Heart left ventricle (tissue), 16 donors: ENCODE data around the gene BMPER. TPM values are rescaled to one million over a fixed set of nuclear protein-coding genes. Genes with fewer than 3 reads are reported as not detected.

Source experiments
- ATAC-seq, 4 donors: fragments of 200-7000 bp; cut with Tn5 transposase; one replicate each; pipeline ENCODE4 v1.9.1; 2020 to 2022; ENCODE audit warnings: moderate library complexity in 4 of 4, mild to moderate bottlenecking in 3 of 4, moderate number of reproducible peaks in 1 of 4
- DNase-seq, 5 donors: peaks; one replicate each; pipeline ENCODE4 v3.0.0-alpha.2; 2020
- H3K27ac ChIP-seq, 12 donors: fragments of 200-600 bp; sonication (generic) in 4 of 12; one replicate each; pipeline versions ENCODE4 v1.5.0 to v1.8.0; 2016 to 2022; ENCODE audit warnings: mild to moderate bottlenecking in 2 of 12
- H3K27me3 ChIP-seq, 9 donors: fragments of 200-600 bp; sonication (generic) in 2 of 9; one replicate each; pipeline versions ENCODE4 v1.5.1 to v1.8.0; 2016 to 2022; ENCODE audit warnings: mild to moderate bottlenecking in 3 of 9
- H3K36me3 ChIP-seq, 9 donors: fragments of 200-600 bp; sonication (generic) in 2 of 9; one replicate each; pipeline versions ENCODE4 v1.5.0 to v1.8.0; 2018 to 2022; ENCODE audit warnings: mild to moderate bottlenecking in 2 of 9
- H3K4me1 ChIP-seq, 12 donors: fragments of 200-600 bp; sonication (generic) in 4 of 12; one replicate each; pipeline versions ENCODE4 v1.5.0 to v1.8.0; 2016 to 2022; ENCODE audit warnings: mild to moderate bottlenecking in 3 of 12
- H3K4me3 ChIP-seq, 12 donors: fragments of 200-600 bp; sonication (generic) in 4 of 12; one replicate each; pipeline versions ENCODE4 v1.5.0 to v1.8.0; 2017 to 2022; ENCODE audit warnings: mild to moderate bottlenecking in 9 of 12, moderate library complexity in 4 of 12
- H3K9me3 ChIP-seq, 12 donors: fragments of 200-600 bp; sonication (generic) in 4 of 12; one replicate each; pipeline versions ENCODE4 v1.5.0 to v1.8.0; 2016 to 2022; ENCODE audit warnings: mild to moderate bottlenecking in 1 of 12
- POLR2A ChIP-seq, 2 donors: fragments of 450-650 bp; IDR thresholded peaks; one replicate each; pipeline ENCODE4 v1.6.1; 2017; ENCODE audit warnings: antibody characterized with exemption in 2 of 2, mild to moderate bottlenecking in 2 of 2, moderate library complexity in 2 of 2
- WGBS, 4 donors: extraction: QIAGEN DNeasy Blood & Tissue Kit in 2 of 4; methylation state at CpG; one replicate each; pipeline versions ENCODE4 v1.1.5 to v1.1.7; 2013 to 2018; 5-methylcytosine and 5-hydroxymethylcytosine counted together
- intact Hi-C, 10 donors: fragments of 100-400 bp; cut with DNase I; formaldehyde crosslinking; loops; one replicate each; pipeline versions ENCODE4 v1.11.1 to v1.14.2; 2022
- polyA plus RNA-seq, 2 donors: library from polyadenylated mRNA; stranded (reverse); fragments of 200-250 nt; gene quantifications; one replicate each; pipeline ENCODE4 v1.2.3, GENCODE V29; 2013
- total RNA-seq, 9 donors: library from RNA; depleted of rRNA in 2 of 9; stranded (reverse); fragments of >200 nt in 2 of 9; fragmentation: NEBNext Ultra II Directional in 3 of 9; extraction: Animal tissue kit (Norgen Biotek cat#: 25700) in 3 of 9; gene quantifications; one replicate each; pipeline versions ENCODE4 v1.1.0 to v1.2.4, GENCODE V29; 2016 to 2023
- TF ChIP-seq, protein P1 (sequence below), 12 donors: fragments of 200-600 bp; sonication (generic) in 4 of 12; IDR thresholded peaks; one replicate each; pipeline versions ENCODE4 v1.5.0 to v1.8.0; 2018 to 2022; ENCODE audit warnings: antibody characterized with exemption in 12 of 12, mild to moderate bottlenecking in 5 of 12
- donor health status: ischemic (EF 13 %, LVEDD 7.1; RV severe dilation, severe dysfunction).
- donor health status: healthy with polysubstance abuse.
- donor health status: DM: no; HTN: yes; CAD: no.
- donor health status: DM: no; HTN: no; CAD: no.
- donor health status: ischemic (EF 25% LVEDD 6.9; RV normal size, moderate dysfunction).
- donor health status: ischemic (EF 25% LVEDD 5.7; RV mildly dilated, moderate dysfunction).
- donor health status: healthy.
- donor health status: DM: yes; HTN: yes; CAD: no.
- donor health status: ischemic (EF 35%, LVEDD 5.7; RV mildly dilated, moderate dysfunction).
- donor health status: nonischemic (EF 11% LVEDD 7.7; RV severe dilation, severe dysfunction).
- donor health status: DM: yes; HTN: yes; CAD: no.
- donor health status: PGD.
- donor health status: ischemic (EF 29% LVEDD 5.4; RV normal size, mild dysfunction).
- donor health status: nonischemic (EF 23%, LVEDD 6.1; RV moderate dilation, normal function).

The BMPER gene
- total and polyA plus RNA-seq, 11 donors: 0.05 to 4.2 (median 0.85) TPM

DNA sequence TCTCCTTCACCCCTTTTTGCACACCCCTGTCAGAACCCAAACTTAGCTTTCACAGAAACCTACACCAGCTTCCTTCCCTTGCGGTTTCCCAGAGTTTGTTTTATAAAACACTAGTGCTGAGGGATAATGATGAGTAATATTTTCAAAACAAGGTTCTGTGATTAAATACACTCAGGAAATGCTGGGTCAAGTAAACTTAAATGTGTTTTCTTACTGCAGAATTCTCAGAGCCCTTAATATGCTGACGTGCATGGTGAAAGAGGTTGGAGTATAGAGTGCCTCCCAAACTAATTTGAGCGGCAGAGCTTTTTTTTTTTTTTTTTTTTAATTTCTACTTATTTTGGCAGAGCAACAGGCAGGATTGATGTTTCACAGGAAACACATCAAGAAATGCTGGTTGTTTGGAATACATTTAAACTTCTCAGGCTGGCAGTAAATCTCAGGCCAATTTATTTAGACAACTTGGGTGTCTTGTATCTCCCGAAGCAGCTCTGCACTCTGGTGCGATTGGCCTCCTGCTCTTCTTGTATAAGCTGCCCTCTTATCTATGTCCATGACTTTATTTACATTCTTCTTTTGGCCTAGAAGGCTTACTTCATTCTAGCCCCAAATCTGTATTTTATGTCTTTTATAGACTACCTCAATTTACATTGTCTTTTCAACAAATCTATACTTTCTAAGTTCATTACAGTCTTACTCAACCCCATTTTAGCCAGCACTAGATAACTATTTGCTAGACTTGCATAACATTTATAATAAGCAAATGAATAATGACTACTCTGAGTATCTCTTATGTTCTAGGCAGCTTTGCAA is 165.4 kb downstream of the BMPER start:
- TF ChIP-seq, protein P1, sequence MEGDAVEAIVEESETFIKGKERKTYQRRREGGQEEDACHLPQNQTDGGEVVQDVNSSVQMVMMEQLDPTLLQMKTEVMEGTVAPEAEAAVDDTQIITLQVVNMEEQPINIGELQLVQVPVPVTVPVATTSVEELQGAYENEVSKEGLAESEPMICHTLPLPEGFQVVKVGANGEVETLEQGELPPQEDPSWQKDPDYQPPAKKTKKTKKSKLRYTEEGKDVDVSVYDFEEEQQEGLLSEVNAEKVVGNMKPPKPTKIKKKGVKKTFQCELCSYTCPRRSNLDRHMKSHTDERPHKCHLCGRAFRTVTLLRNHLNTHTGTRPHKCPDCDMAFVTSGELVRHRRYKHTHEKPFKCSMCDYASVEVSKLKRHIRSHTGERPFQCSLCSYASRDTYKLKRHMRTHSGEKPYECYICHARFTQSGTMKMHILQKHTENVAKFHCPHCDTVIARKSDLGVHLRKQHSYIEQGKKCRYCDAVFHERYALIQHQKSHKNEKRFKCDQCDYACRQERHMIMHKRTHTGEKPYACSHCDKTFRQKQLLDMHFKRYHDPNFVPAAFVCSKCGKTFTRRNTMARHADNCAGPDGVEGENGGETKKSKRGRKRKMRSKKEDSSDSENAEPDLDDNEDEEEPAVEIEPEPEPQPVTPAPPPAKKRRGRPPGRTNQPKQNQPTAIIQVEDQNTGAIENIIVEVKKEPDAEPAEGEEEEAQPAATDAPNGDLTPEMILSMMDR (IDR thresholded peaks at IDR 0.05): no peak
- TF ChIP-seq POLR2A (IDR thresholded peaks at IDR 0.05): no peak
- DNase-seq: no peak
- no peak for ATAC-seq
- Histone ChIP-seq H3K9me3 (peaks cover 0 to 8% (median 0%) of the 10 kb centered on the region in 12 donors), H3K27ac (no peak overlapping the region), H3K36me3 (no peaks in the 10 kb centered on the region), H3K4me3 (no peak overlapping the region), H3K27me3 (no peaks in the 10 kb centered on the region), H3K4me1 (no peaks in the 10 kb centered on the region)
- intact Hi-C loops: no loop called here
- 66 to 76% (median 71%) methylated on average over 5 of the region's 5 CpGs for WGBS, 4 donors

GRCh38 chr7:34073676-34074075 is 168.3 kb downstream of the BMPER start:
- DNase-seq: no peak
- no peak for ATAC-seq
- Histone ChIP-seq H3K36me3 (no peaks in the 10 kb centered on the region), H3K27me3 (no peaks in the 10 kb centered on the region), H3K4me1 (no peaks in the 10 kb centered on the region), H3K4me3 (no peak overlapping the region), H3K9me3 (peaks cover 0 to 4% (median 0%) of the 10 kb centered on the region in 12 donors), H3K27ac (no peak overlapping the region)
- 55 to 71% (median 56%) methylated on average over 2 of the region's 2 CpGs for WGBS, 4 donors
- no peak for TF ChIP-seq POLR2A (IDR thresholded peaks at IDR 0.05)
- TF ChIP-seq, protein P1 (IDR thresholded peaks at IDR 0.05): no peak
- intact Hi-C loops: no loop called here

DNA sequence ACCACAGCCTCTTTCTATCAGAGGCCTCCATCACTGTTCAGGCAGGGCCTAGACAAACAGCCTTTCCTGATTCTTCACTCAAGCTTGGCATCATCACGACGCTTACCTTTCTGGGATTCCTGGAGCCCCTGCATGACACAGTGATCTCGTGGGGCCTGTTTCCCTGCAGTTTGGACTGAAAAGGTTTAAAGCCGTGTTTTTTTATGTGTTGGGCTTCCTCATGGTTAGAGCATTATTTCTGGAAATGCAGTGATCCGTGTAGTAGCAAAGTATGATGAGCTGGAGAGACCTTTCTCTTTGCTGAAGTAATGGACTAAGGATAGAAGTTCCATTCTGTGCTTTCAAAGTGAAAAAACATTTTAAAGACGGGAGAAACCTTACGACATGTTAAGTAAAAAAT is 169.1 kb downstream of the BMPER start:
- Histone ChIP-seq H3K27me3 (no peaks in the 10 kb centered on the region), H3K4me1 (no peaks in the 10 kb centered on the region), H3K9me3 (no peaks in the 10 kb centered on the region), H3K36me3 (no peaks in the 10 kb centered on the region), H3K27ac (no peak overlapping the region), H3K4me3 (no peak overlapping the region)
- ATAC-seq (no peak), DNase-seq (no peak)
- TF ChIP-seq, protein P1 (IDR thresholded peaks at IDR 0.05): no peak
- TF ChIP-seq POLR2A (IDR thresholded peaks at IDR 0.05): no peak
- WGBS, 4 donors: 82 to 86% (median 83%) methylated on average over 7 of the region's 7 CpGs
- intact Hi-C loops: no loop called here

DNA sequence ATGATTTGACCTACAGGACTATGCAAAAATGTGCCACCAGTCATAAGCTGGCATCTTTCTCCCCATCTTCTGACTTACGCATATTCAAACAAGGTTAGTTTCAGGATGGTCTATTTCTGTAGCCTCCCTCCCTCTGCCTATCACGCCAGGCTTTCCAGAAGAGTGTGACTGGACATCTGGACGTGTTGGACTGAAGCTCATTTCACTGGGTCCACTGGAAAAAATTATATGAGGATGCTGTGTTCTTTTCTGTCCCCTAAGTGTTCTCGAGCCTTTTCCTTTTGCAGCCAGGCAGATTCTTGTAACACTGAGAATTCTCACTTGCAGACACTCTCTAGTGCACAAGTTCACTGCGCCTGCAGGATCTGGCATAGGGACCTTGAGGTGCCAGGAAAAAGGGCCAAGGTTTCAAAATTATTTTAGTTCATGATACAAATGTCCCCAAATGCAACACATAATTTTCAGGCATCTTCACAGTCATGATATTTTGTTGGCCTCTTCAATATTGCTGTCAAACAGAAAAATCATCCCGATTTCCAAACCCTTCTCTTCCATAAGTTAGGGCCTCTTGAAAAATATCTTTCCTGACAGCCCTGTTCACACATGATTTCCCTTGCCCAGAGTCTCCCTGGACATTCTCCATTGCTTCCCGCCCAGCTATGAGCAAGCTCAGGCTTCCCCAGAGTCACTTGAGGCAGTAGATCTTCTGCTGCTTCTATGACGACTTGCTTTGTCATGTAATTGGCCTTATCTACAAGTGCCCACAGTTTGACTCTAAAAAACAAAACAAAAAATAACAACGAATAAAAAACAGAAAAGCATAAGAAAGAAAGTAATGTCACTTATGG is 170.4 kb downstream of the BMPER start:
- H3K36me3 ChIP-seq: no peaks in the 10 kb centered on the region
- H3K4me1 ChIP-seq: no peaks in the 10 kb centered on the region
- H3K4me3 ChIP-seq: no peak overlapping the region
- no peak for TF ChIP-seq POLR2A (IDR thresholded peaks at IDR 0.05)
- TF ChIP-seq, protein P1 (IDR thresholded peaks at IDR 0.05): no peak
- no peaks in the 10 kb centered on the region for H3K9me3 ChIP-seq
- intact Hi-C loops: no loop called here
- ATAC-seq (no peak), DNase-seq (no peak)
- no peak overlapping the region for H3K27ac ChIP-seq
- WGBS, 4 donors: 65 to 77% (median 75%) methylated on average over 9 of the region's 9 CpGs
- H3K27me3 ChIP-seq: no peaks in the 10 kb centered on the region
